ENCODE results near the gene CBLB.

GRCh38 chr3:105745046-105745445 lies 123.8 kb downstream of the CBLB start:
- TF ChIP-seq CTCF (conservative IDR thresholded peaks at IDR 0.05; ENCODE audit: low read length) (no peak), EZH2phosphoT487 (IDR thresholded peaks at IDR 0.05; ENCODE audit: borderline replicate concordance, low read depth, low read length) (no peak)

Data from OCI-LY7 (cell line).